Mesothelial cell of epicardium (in vitro differentiated cells): ENCODE measurements around the gene TMEM53. TPM values are rescaled to one million over a fixed set of nuclear protein-coding genes. Genes with fewer than 3 reads are reported as not detected.

Experiments used
- DNase-seq, 2 experiments: peaks; one replicate each; pipeline ENCODE4 v3.0.0; 2021; ENCODE audit warnings: low spot score in 2 of 2; ENCODE audit not compliant: unreplicated experiment in 2 of 2
- H3K27ac Mint-ChIP-seq: 2 replicates; pipeline ENCODE4 v1.8.0; 2021; ENCODE audit warnings: mixed read lengths
- H3K27me3 Mint-ChIP-seq: 2 replicates; pipeline ENCODE4 v1.8.0; 2021; ENCODE audit warnings: low read depth, mixed read lengths
- H3K36me3 Mint-ChIP-seq: 2 replicates; pipeline ENCODE4 v1.8.0; 2021; ENCODE audit warnings: mixed read lengths
- H3K4me1 Mint-ChIP-seq: 2 replicates; pipeline ENCODE4 v1.8.0; 2021; ENCODE audit warnings: mixed read lengths
- H3K4me3 Mint-ChIP-seq: 2 replicates; pipeline ENCODE4 v1.8.0; 2021; ENCODE audit warnings: mild to moderate bottlenecking, moderate library complexity, mixed read lengths
- H3K9me3 Mint-ChIP-seq: 2 replicates; pipeline ENCODE4 v1.8.0; 2021; ENCODE audit warnings: mixed read lengths
- total RNA-seq: library from RNA; stranded (reverse); gene quantifications from 3 replicates; pipeline ENCODE4 v1.2.1, GENCODE V29; 2021
- TF ChIP-seq, protein P1 (sequence below): fragments of 200-600 bp; sonication (generic); IDR thresholded peaks from one replicate; pipeline ENCODE4 v1.5.0; 2021; ENCODE audit warnings: antibody characterized with exemption; ENCODE audit not compliant: unreplicated experiment

The TMEM53 gene
- total RNA-seq, 1 donor from 2014 or later, result 8.9 TPM

DNA sequence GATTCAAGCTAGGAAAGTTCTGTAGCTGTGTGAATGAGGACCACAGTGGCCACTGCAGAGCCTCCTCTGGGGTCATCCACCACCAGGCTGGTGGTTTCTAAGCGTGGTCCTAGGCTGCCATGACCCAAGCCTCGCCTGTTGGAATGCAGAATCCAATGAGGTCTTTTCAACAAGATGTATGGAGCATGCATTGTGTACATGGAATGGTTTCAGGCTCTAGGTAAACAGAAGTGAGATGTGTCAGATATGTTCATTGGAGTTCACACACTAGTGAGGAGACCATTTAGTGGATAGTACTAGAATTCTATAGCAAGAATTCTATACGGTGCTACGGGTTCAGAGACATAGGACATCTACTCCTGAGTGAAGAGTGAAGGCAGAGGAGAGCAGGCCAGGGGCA lies 46.0 kb upstream of the TMEM53 start:
- no peak overlapping the region for H3K27ac Mint-ChIP-seq
- TF ChIP-seq, protein P1, sequence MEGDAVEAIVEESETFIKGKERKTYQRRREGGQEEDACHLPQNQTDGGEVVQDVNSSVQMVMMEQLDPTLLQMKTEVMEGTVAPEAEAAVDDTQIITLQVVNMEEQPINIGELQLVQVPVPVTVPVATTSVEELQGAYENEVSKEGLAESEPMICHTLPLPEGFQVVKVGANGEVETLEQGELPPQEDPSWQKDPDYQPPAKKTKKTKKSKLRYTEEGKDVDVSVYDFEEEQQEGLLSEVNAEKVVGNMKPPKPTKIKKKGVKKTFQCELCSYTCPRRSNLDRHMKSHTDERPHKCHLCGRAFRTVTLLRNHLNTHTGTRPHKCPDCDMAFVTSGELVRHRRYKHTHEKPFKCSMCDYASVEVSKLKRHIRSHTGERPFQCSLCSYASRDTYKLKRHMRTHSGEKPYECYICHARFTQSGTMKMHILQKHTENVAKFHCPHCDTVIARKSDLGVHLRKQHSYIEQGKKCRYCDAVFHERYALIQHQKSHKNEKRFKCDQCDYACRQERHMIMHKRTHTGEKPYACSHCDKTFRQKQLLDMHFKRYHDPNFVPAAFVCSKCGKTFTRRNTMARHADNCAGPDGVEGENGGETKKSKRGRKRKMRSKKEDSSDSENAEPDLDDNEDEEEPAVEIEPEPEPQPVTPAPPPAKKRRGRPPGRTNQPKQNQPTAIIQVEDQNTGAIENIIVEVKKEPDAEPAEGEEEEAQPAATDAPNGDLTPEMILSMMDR, result no peak
- no peaks in the 10 kb centered on the region for H3K36me3 Mint-ChIP-seq
- peaks cover 4% of the 10 kb centered on the region for H3K4me1 Mint-ChIP-seq
- DNase-seq, result no peak
- no peaks in the 10 kb centered on the region for H3K27me3 Mint-ChIP-seq
- no peak overlapping the region for H3K4me3 Mint-ChIP-seq
- H3K9me3 Mint-ChIP-seq, result no peaks in the 10 kb centered on the region

DNA sequence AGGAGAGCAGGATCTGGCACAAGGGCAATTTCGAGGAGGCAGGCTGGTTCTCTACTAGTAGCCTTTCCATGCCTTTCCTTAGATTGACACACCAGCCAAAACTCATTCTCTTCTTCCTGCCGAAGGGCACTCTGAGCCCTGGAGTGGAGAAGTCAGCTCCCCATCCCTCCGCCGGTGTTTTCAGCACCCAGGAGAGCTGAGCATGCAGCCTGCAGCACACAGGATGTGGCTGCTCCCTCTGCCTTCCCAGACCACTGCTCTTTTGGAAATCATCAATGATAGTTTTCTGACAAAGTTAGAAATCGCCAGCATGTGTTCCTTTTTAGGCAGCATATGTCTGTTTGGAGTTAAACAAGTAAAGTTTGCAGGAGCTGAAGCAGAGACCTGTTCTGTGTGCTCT lies 45.0 kb upstream of the TMEM53 start:
- DNase-seq, result no peak
- TF ChIP-seq, protein P1, result no peak
- H3K27ac Mint-ChIP-seq, result no peak overlapping the region
- no peaks in the 10 kb centered on the region for H3K36me3 Mint-ChIP-seq
- H3K27me3 Mint-ChIP-seq, result no peaks in the 10 kb centered on the region
- no peaks in the 10 kb centered on the region for H3K9me3 Mint-ChIP-seq
- H3K4me3 Mint-ChIP-seq, result no peak overlapping the region
- H3K4me1 Mint-ChIP-seq, result peaks cover 4% of the 10 kb centered on the region

DNA sequence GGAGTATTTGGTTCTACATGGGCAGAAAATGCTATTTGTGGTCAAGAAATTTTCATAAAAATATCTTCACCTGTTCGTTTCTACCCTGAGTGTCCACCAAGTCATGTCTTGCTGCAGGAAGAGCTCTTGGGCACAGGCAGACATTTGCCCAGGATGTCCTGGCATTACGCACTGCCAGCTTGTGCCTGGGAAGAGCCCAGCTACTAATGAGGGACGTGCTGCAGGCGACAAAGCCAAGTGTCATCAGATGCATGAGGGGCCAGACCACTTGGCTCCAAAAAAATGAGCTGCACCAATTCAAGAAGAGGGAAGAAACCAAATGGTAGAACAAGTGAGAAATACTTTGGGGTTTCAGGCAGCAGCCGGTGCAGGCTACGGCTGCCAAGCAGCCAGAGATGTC lies 43.8 kb upstream of the TMEM53 start:
- no peak for DNase-seq
- H3K4me1 Mint-ChIP-seq, result peaks cover 6% of the 10 kb centered on the region
- no peaks in the 10 kb centered on the region for H3K36me3 Mint-ChIP-seq
- H3K27ac Mint-ChIP-seq, result no peak overlapping the region
- TF ChIP-seq, protein P1, result no peak
- H3K27me3 Mint-ChIP-seq, result no peaks in the 10 kb centered on the region
- no peaks in the 10 kb centered on the region for H3K9me3 Mint-ChIP-seq
- no peak overlapping the region for H3K4me3 Mint-ChIP-seq

DNA sequence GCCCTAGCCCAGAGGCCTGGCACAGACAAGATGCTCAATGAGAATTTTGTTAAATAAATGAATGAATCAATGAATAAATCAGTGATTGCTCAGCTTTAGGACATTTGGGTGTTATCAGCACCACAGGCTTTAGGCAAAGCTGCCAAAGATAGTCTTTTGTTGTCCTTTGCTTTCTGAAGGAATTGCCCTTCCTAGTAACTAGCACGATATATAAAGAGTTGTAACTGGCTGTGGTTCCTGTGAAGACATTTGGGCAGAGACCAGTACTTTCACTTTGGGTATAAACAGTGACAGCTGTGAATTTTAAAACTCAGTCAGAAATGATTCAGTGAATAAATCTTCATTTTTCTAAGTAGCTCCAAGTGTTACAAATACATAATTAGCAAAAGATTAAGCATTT lies 43.4 kb upstream of the TMEM53 start:
- H3K36me3 Mint-ChIP-seq, result no peaks in the 10 kb centered on the region

DNA sequence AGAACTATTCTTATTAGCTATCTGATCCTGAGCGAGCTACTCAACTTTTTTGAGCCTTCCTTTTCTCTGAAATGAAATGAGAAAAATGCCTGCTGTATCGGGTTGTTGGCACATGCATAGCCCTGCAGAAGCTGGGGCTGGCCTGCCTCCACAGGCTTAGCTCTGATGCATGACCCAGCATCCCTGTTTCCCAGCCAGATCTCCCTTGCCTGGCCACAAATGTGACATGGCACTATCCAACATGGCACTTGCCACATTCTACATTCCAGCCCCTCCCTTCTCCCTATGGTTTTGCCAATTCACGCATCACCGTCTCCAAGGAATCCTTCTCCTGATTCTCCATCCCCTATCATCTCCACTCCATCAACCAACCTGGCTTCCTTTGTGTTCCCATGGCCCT lies 42.9 kb upstream of the TMEM53 start:
- Mint-ChIP-seq H3K36me3 (no peaks in the 10 kb centered on the region), H3K4me1 (peaks cover 6% of the 10 kb centered on the region), H3K9me3 (no peaks in the 10 kb centered on the region), H3K27me3 (no peaks in the 10 kb centered on the region), H3K4me3 (no peak overlapping the region), H3K27ac (no peak overlapping the region)
- TF ChIP-seq, protein P1, result no peak
- DNase-seq, result no peak

More for the DNA sequence above, 43.4 kb upstream of the TMEM53 start:
- TF ChIP-seq, protein P1, result no peak
- Mint-ChIP-seq H3K27ac (no peak overlapping the region), H3K9me3 (no peaks in the 10 kb centered on the region), H3K4me1 (peaks cover 6% of the 10 kb centered on the region), H3K4me3 (no peak overlapping the region), H3K27me3 (no peaks in the 10 kb centered on the region)
- DNase-seq, result no peak
